Stimulated activated CD8-positive, alpha-beta memory T cell treated with anti-CD3 and anti-CD28 coated beads, Interleukin-12 subunit alpha, Interleukin-12 subunit beta, amount 100 ng/mL, for 4 hours (primary cell): ENCODE measurements around the gene SMAD3.

Experiments used
- DNase-seq: peaks from one replicate; pipeline ENCODE4 v3.0.0-alpha.2; 2020; ENCODE audit warnings: low read depth

Gene SMAD3

GRCh38 chr15:67199391-67199790 lies 134.0 kb downstream of the SMAD3 start:
- DNase-seq, result no peak

GRCh38 chr15:67199881-67200763 lies 134.7 kb downstream of the SMAD3 start:
- no peak for DNase-seq

GRCh38 chr15:67201136-67201535 lies 135.7 kb downstream of the SMAD3 start:
- DNase-seq, result no peak

DNA sequence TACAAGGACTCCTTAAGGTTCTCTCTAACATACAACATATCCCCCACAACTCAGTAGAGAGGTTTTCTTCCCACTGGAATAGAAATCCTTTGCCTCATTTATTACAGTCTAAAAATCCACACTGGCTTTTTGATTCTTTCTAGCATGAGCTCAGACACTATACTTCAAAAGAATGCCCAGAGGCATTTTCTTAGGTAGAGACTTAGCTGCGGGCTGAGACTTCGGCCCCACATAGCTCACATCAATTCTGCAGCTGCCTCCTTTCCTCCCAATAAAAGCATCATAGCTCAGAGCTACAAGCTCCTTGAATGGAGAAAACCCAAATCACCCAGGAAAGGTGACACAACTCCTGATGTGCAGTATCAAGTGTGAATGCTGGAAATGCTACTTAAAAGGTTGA lies 136.7 kb downstream of the SMAD3 start:
- DNase-seq, result no peak

GRCh38 chr15:67202991-67203390 lies 137.6 kb downstream of the SMAD3 start:
- DNase-seq, result no peak

GRCh38 chr15:67207555-67208207 lies 142.3 kb downstream of the SMAD3 start:
- DNase-seq, result no peak

DNA sequence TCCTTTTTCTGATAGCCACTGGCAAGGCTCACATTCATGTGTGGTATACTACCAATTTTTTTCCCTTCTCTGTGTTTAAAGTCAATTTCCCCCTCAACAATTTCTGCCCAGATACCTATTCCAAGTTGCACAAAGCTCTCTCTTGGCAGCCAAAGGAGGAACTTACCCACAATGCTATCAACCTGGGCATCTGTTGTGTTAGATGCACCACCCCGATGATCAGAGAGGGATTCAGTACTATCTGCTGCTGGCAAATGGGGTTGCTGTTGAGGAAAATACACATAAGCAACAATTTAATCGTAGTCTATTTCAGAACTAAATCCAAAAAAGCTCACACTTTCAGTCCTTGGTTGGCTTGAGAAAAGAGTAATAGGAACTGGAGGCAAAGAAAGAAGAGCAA lies 143.0 kb downstream of the SMAD3 start:
- no peak for DNase-seq

- no peak for DNase-seq
Observed at GRCh38 chr15:67210555-67211168, 145.3 kb downstream of the SMAD3 start.

GRCh38 chr15:67212684-67213367 lies 147.4 kb downstream of the SMAD3 start:
- DNase-seq, result no peak

- DNase-seq, result no peak
Observed at GRCh38 chr15:67215102-67215501, 149.7 kb downstream of the SMAD3 start.

GRCh38 chr15:67216859-67217258 lies 151.5 kb downstream of the SMAD3 start:
- DNase-seq, result no peak

DNA sequence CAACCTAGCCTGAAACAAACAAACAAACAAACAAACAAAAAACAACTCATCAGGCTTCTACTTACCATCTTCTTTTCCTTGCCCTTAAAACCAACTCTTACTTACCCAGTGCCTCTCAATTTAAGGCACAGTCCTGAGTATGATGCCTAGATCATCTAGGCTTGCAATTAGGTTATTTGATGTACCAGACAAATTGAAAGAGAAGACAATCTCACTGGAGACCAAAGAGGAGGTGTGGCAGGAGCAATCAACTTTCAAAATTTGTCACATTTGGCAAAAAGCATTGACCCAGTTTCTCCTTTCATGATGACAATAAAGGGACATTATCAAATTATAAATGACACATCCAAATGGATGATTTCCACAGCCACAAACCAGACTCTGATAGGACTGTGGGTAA lies 153.0 kb downstream of the SMAD3 start:
- no peak for DNase-seq

DNA sequence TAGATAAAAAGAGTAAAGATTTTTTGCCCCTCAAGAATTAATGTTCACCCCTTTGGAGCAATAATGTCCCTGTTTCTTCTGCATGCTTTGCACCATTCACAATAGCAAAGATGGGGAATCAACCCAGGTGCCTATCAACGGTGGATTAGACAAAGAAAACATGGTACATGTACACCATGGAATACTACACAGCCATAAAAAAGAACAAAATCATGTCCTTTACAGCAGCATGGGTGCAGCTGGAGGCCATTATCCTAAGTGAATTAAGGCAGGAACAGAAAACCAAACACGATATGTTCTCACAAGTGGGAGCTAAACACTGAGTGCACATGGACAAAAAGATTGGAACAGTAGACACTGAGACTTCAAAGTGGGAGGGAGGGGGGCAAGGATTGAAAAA lies 153.9 kb downstream of the SMAD3 start:
- DNase-seq, result no peak

GRCh38 chr15:67224889-67225288 lies 159.5 kb downstream of the SMAD3 start:
- DNase-seq, result no peak

DNA sequence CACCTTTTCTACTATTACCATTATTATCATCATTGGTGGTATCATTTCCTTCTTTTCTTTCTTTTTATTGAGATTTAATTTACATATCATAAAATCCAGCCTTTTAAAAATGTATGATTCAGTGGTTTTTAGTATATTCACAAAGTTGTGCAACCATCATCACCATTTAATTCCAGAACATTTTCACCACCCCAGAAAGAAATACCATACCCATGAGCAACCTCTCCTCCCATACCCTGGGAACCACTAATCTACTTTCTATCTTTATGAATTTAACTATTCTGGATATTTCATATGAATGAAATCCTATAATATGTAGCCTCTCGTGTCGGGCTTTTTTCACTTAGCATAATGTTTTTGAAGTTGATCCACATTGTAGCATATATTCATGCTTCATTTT lies 159.9 kb downstream of the SMAD3 start:
- DNase-seq, result no peak

- no peak for DNase-seq
Observed at GRCh38 chr15:67227431-67227830, 162.0 kb downstream of the SMAD3 start.

DNA sequence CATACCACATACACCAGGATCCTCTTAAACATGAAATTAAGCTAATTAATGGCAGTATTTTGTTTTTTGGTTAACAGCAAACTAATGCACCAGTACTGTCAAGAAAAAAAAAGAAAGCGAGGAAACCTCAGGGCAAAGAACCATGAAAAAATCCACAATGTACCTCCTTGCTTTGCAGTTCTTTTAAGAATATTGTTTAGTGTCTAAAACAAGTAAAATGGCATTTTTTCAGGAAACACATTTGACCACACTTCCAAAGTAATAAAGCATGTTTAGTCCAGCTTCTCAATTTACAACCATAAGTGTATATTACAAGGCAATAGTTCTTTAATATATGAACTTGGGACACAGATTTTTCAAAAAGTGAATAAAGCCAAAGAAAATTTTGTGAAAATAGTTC lies 162.4 kb downstream of the SMAD3 start:
- DNase-seq, result no peak

DNA sequence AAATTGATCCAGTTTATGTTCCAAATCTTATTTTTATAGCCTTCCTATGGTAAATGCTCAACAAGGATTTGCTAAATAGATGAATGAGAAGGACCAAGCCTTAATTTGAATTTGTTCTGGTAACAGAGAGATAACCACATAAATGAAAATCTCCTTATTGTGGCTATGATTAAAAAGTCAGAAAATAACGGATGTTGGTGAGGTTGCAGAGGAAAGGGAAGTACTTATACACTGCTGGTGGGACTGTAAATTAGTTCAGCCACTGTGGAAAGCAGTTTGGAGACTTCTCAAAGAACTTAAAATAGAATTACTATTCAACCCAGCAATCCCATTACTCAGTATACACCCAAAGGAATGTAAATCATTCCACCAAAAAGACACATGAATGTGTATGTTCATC lies 162.9 kb downstream of the SMAD3 start:
- no peak for DNase-seq

DNA sequence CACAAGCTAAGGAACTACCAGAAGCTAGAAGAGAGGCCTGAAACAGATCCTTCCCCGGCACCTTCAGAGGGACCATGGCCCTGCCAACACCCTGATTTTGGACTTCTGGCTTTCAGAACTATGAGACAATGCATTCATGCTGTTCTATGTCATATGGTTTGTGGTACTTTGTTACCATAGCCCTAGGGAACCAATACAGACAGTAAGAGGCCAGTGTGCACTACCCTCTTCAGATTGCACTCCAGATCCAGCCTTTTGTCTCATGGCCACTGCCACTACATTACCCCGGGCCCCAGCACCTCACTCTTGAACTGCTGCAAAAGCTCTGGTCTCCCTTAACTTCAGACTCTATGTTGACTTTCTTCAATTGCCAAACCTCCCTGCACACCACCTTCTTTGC lies 165.1 kb downstream of the SMAD3 start:
- no peak for DNase-seq

DNA sequence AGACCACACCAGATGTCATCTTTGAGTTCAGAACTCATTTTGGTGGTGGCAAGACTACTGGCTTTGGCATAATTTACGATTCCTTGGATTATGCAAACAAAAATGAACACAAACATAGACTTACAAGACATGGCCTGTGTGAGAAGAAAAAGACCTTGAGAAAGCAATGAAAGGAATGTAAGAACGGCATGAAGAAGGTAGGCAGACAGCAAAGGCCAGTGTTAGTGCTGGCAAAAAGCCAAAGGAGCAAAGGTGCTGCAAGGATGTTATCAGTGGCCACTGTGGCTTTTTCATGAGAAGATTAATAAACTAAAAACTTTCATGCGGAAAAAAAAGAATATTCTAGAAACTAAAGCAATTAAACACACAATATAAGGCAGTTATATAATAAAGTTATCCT lies 167.2 kb downstream of the SMAD3 start:
- DNase-seq, result no peak

DNA sequence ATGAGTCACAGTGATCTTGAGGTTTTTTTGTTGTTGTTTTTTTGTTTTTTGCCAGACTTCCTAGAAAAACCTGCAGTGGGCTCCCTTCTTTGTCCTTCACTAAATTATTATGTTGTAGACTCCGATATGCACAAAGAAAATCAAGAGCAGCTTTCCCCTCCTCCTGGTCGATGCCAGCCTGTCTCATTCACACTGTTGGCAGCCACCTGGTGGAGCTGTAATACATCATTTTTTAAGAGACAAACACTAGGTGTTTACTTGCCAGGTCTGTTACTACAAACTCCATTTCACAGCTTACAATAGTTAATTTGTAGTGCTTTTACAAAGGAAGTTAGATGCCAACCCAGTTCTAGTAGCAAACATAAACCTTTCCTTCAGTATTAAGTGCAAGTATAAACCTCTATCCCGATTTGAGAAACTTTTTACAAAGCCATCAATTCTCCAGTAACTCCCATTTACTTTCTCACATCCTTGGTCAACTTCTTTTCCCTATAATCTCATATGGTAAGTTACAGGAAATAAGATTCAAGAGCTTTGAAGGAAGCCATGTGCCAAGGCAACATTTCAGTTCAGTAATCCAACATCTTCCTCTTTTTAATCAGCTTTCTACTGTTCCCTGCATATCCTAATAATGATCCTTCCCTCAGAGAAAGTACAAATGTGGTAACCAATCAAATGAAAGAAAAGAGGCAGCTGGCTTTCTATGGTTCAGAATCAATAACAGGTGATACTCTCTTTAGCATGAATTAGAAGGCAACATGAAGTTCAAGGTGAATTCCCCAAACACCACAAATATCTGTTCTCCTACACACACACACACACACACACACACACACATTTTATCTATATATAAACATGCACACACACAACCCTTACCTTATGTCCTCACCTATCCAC lies 175.1 kb downstream of the SMAD3 start:
- no peak for DNase-seq
